ENCODE data around the gene EML1. TPM values are rescaled to one million over a fixed set of nuclear protein-coding genes. Genes with fewer than 3 reads are reported as not detected.

Gene EML1
- total RNA-seq, 2 donors from 2014 or later, result 28.3 to 30.2 TPM

GRCh38 chr14:99764222-99764706, 28.9 kb upstream of the EML1 start:
- Histone ChIP-seq H3K36me3 (no peaks in the 10 kb centered on the region), H3K27ac (no peak overlapping the region), H3K4me3 (no peak overlapping the region), H3K9me3 (no peaks in the 10 kb centered on the region), H3K27me3 (no peaks in the 10 kb centered on the region), H3K4me1 (peaks cover 0 to 27% of the 10 kb centered on the region in 2 donors)
- no peak for DNase-seq (ENCODE audit: low spot score)
- TF ChIP-seq CTCF (IDR thresholded peaks at IDR 0.05), result no peak

GRCh38 chr14:99768381-99768780, 24.8 kb upstream of the EML1 start:
- Histone ChIP-seq H3K27me3 (no peaks in the 10 kb centered on the region), H3K4me3 (no peak overlapping the region), H3K9me3 (no peaks in the 10 kb centered on the region), H3K4me1 (peaks cover 0 to 25% of the 10 kb centered on the region in 2 donors), H3K27ac (no peak overlapping the region), H3K36me3 (no peaks in the 10 kb centered on the region)
- TF ChIP-seq CTCF (IDR thresholded peaks at IDR 0.05), result no peak
- no peak for DNase-seq (ENCODE audit: low spot score)

- Histone ChIP-seq H3K27ac (no peak overlapping the region), H3K9me3 (no peaks in the 10 kb centered on the region), H3K27me3 (no peaks in the 10 kb centered on the region), H3K4me3 (no peak overlapping the region), H3K4me1 (peaks cover 0 to 29% of the 10 kb centered on the region in 2 donors), H3K36me3 (no peaks in the 10 kb centered on the region)
- TF ChIP-seq CTCF (IDR thresholded peaks at IDR 0.05), result no peak
- DNase-seq (ENCODE audit: low spot score), result no peak
These were observed 24.1 kb upstream of the EML1 start for GRCh38 chr14:99769123-99769522.

- DNase-seq (ENCODE audit: low spot score), result no peak
- no peak overlapping the region for H3K27ac ChIP-seq
- no peak for TF ChIP-seq CTCF (IDR thresholded peaks at IDR 0.05)
- H3K4me1 ChIP-seq, result peaks cover 0 to 35% of the 10 kb centered on the region in 2 donors
- no peak overlapping the region for H3K4me3 ChIP-seq
- H3K9me3 ChIP-seq, result no peaks in the 10 kb centered on the region
- no peaks in the 10 kb centered on the region for H3K27me3 ChIP-seq
- no peaks in the 10 kb centered on the region for H3K36me3 ChIP-seq
These were observed 23.4 kb upstream of the EML1 start for GRCh38 chr14:99769799-99770198.

GRCh38 chr14:99772371-99773283, 20.6 kb upstream of the EML1 start:
- H3K36me3 ChIP-seq, result no peaks in the 10 kb centered on the region
- no peak overlapping the region for H3K4me3 ChIP-seq
- no peaks in the 10 kb centered on the region for H3K27me3 ChIP-seq
- H3K9me3 ChIP-seq, result no peaks in the 10 kb centered on the region
- DNase-seq (ENCODE audit: low spot score), result no peak
- TF ChIP-seq CTCF (IDR thresholded peaks at IDR 0.05), result no peak
- no peak overlapping the region for H3K27ac ChIP-seq
- peaks cover 0 to 22% of the 10 kb centered on the region in 2 donors for H3K4me1 ChIP-seq
